ENCODE data around the gene CTRB1.

GRCh38 chr16:75257886-75258806, 39.4 kb downstream of the CTRB1 start:
- TF ChIP-seq CTCF (IDR thresholded peaks at IDR 0.05): no peak
- no peak for TF ChIP-seq POLR2A (IDR thresholded peaks at IDR 0.05)
